Right lobe of liver (tissue), 4 donors: ENCODE results near the gene FOXP1.

ENCODE experiments used
- CTCF ChIP-seq, 4 donors: fragments of 200-600 bp in 3 of 4; fragments of 450-650 bp in 1 of 4; IDR thresholded peaks; one replicate each; pipeline versions ENCODE4 v1.5.1 to v1.8.0; 2016 to 2022; ENCODE audit warnings: antibody characterized with exemption in 4 of 4, mild to moderate bottlenecking in 2 of 4
- POLR2A ChIP-seq: fragments of 450-650 bp; IDR thresholded peaks from one replicate; pipeline ENCODE4 v1.6.1; 2017; ENCODE audit warnings: antibody characterized with exemption, mild to moderate bottlenecking
- donor health status: DM: no; HTN: no; CAD: no.
- donor health status: DM: no; HTN: no; CAD: no.
- donor health status: DM: no; HTN: yes; CAD: no.

GRCh38 chr3:70914862-70915261, 668.7 kb downstream of the FOXP1 start:
- TF ChIP-seq CTCF (IDR thresholded peaks at IDR 0.05) (no peak), POLR2A (no peak)
